HG02759 (cell line): ENCODE measurements around the gene RXRA.
"Not testable (repeated sequence)": the region's sequence is repeated elsewhere in the genome, so short reads cannot be mapped to it uniquely, and the experiment has no call there.

ENCODE experiments used
- ATAC-seq: cut with Tn5 transposase; IDR thresholded peaks from one replicate; pipeline ENCODE4 v1.9.1; 2021; ENCODE audit warnings: mild to moderate bottlenecking, moderate library complexity; ENCODE audit not compliant: unreplicated experiment

The RXRA gene

GRCh38 chr9:134307674-134308638 is 18.3 kb upstream of the RXRA start:
- no peak for ATAC-seq

- ATAC-seq: not testable (repeated sequence)
Measured at GRCh38 chr9:134308639-134309220, 17.5 kb upstream of the RXRA start.

GRCh38 chr9:134313470-134313869 is 12.8 kb upstream of the RXRA start:
- no peak for ATAC-seq

GRCh38 chr9:134314039-134314949 is 12.0 kb upstream of the RXRA start:
- ATAC-seq: no peak

DNA sequence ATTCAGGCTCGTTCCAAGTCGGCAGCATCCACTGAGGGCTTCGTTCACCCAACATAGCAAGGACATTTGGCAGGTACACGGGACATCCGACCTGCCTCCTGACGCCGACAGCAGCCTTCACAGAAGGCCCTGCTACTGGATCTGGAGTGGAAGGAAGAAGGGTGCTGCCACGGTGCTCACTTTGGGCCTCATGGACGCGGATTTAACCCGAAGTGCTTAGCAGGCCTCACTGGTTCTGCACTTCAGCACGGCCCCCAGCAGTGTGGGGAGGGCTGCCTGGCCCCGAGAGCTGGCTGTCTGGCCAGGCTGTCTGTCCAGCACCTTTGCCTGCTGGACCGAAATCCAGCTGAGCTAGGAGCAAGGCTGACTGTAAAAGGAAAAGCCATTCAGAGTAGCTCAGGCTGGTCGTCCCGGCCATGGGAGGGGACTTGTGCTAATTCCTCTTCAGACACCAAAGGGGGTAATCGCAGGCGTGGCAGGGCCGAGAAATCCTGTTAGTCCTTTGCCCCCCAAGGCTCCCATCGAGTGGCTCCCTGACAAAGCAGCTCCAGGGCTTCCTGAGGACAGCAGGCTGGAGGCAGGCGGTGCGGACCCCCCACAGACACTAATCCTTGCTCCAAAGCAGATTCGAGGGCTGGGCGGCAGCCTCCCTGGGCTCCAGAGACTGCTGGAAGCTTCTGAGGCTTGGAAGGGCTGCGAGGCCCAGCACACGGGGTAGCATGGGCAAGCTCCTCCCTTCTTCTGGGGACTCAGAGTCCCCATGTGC is 11.1 kb upstream of the RXRA start:
- ATAC-seq: no peak

- ATAC-seq: no peak
Measured at GRCh38 chr9:134315716-134316448, 10.4 kb upstream of the RXRA start.

GRCh38 chr9:134316449-134317160 is 9.7 kb upstream of the RXRA start:
- no peak for ATAC-seq

GRCh38 chr9:134317400-134317789 is 8.9 kb upstream of the RXRA start:
- ATAC-seq: no peak

DNA sequence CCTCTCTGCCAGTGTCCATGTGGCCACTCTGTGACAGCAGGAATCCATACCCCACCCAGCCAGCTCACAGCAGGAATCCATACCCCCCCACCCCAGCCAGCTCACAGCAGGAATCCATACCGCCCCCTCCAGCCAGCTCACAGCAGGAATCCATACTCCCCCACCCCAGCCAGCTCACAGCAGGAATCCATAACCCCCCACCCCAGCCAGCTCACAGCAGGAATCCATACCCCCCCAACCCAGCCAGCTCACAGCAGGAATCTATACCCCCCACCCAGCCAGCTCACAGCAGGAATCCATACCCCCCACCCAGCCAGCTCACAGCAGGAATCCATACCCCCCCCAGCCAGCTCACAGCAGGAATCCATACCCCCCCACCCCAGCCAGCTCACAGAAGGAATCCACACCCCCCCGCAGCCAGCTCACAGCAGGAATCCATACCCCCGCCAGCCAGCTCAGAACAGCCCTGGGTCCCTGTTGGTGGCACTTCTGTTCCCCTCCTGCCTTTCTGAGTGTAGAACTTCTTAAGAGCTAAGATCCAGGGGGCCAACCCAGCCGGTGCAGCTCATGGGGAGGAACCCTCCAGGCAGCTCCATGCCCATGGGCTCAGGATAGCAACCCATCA is 8.4 kb upstream of the RXRA start:
- no peak for ATAC-seq

- ATAC-seq: no peak
Measured at GRCh38 chr9:134318481-134318891, 7.8 kb upstream of the RXRA start.

DNA sequence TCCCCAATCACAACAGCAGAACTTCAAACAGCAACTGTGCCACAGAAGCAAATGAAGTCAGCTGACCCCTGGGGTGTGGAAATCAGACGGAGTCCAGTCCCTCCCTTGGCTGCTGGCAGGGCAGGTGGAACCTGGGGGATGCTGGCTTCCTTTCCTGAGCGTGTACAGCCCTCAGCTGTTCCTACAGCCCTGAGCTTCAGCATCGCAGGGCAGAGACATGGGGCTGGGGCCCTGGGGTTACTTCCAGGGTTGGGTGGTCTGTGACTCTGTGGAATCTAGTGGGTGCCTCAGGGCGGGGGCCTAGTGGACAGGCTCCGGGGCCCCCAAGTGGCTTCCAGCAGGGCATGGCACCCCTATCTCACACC is 7.3 kb upstream of the RXRA start:
- ATAC-seq: no peak

- ATAC-seq: no peak
Measured at GRCh38 chr9:134319306-134320125, 6.7 kb upstream of the RXRA start.

DNA sequence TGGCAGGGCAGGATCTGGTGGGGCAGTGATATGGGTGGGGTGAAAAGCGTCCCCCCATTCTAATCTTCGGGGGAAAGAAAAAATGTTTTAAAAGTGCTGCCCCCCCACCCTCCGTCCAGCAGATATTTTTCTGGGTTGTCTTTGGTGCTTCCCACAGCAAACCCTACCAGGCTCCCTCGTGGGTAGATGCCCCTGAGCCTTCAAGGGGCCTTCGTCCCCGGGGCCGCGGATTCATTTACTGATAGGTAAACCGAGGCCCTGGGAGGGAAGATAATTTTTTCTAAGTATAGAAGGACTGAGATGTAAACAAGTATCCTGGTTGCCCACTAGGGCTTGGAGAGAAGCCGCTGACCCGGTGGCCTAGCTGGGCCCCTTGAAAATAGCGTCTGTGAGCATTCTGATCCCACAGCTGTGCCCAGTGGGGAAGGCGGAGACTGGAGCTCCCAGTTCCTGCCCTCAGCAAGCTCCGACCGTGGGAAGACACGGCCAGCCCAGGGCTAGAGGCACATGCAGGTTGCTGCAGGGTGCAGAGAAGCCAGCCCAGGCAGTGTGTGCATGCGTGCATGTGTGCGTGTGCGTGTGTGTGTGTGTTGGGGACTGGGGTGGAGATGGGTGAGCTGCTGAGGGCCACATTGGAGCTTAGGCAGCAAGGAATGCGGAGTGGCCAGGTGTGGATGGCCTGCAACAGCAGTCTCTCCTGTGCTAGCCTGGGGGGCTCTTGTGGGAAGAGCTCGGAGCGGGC is 6.0 kb upstream of the RXRA start:
- no peak for ATAC-seq

DNA sequence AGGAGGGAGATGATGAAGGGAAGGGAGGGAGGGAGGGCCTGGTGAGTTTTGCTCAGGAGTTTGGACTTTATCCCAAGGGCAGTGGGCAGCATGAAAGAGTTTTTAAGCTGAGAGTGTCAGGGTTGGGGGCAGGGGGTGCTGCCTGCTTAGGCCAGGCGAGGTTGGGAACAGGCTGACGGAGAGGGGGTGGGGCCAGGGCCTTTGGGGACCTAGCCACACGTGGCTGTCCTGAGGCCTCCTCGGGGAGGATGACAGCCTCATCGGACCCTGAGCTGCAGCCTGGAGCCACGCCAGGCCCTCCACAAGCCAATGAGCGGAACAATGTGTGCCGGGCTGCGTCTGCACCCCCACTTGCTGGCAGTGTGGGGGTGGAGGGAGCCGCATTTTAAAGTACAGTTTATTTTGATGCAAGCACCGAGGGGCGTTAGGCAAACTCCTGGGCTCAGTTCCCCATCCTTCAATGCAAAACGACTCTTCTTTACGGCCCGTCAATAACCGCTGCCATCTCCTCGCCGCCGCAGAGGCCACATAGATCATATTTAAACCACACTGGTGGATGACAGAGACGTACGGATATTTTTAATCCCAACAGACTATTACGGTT is 5.3 kb upstream of the RXRA start:
- no peak for ATAC-seq

GRCh38 chr9:134321531-134321930 is 4.7 kb upstream of the RXRA start:
- ATAC-seq: no peak

DNA sequence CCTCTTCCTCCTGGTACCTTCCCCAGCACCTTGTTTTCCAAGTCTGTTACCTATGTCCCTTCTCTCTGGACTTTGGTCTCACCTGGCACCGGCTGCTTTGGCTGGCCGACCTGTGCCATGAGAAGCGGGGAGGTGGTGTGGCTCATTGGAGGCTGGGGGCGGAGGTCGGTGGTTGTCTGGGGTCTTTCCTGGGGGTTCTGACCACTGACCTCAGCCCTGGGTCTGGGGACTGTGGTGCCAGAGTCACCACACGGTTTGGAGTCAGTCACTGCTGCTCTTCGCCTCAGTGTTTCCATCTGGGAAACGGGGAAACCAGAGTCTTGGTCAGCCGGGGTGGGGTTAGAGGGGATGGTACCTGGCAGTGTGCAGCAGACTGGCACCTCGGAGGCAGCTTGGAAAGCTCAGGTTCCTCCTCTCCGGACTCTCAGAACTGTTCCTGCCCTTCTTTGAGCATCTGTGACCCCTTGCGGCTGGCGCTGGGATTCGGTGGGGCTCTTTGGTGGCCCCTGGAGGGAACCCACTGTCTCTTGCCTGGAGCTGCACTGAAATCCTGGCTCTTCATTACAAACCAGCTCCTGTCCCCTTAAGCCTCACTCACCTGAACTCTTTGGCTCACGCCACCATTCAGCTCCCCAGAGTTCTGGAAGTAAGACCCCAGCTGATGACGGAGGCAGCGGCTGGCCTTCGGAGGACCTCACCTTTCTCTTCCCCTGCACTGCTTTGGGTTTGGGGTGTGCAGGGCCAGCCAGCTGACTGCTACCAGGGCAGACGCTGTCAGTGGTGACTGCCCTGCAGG is 4.1 kb upstream of the RXRA start:
- no peak for ATAC-seq
